SIG-M5 treated with dmso at 0.1 percent for 504 hours (cell line): ENCODE results near the gene HYI.

Experiments used
- DNase-seq: peaks from one replicate; lab custom pipeline; 2025; ENCODE audit not compliant: unreplicated experiment; lab: John Stamatoyannopoulos, UW

Gene HYI

GRCh38 chr1:43404353-43404752 is 49.4 kb downstream of the HYI start:
- no peak for DNase-seq

DNA sequence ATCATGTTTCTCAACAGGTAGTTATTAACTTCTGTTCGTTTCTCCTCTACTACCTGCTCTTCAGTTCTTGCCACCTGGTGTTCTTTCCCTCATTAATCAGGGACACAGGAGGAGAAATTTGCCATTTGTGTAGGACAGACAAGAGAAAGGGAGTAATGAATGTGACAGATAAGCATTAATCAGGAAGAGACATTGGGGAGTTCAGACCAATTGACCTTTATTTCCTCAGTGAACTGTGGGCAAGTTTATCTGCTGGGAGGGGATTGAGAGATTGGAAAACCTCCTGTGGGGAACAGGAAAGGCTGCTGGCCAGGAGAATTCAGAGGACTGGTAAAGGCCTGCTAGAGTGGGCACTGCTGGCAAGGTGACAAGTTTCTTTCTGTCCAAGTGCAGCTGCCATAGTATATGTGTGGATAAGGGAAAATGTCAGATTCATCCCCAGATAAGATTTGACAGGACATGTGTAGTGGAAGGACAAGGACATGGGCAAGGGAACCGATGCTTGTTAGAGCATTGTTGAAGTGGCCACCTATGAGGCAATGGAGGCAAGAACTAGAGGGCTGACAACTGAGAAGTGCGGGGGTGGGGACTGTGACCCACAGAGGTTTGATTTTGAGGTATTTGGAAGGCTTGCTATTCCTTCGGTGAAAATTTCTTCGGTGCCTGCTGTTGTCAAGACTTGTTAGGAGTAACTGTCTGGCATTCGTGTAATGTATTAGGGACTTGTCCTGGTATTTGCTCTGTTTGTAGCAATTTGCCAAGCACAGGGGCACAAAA is 51.5 kb downstream of the HYI start:
- no peak for DNase-seq
